Fibroblast of peridontal ligament (primary cell): ENCODE results near the gene RLN3.

Experiments
- DNase-seq: peaks from one replicate; pipeline ENCODE4 v3.0.0-alpha.2; 2010; ENCODE audit errors: extremely low read depth

RLN3 gene, protein sequence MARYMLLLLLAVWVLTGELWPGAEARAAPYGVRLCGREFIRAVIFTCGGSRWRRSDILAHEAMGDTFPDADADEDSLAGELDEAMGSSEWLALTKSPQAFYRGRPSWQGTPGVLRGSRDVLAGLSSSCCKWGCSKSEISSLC

GRCh38 chr19:14027856-14028450, at the start of gene RLN3:
TSS of gene RLN3 (plus strand) at chr19:14028148. CDS start at chr19:14028205, 57 bp downstream.
- DNase-seq = no peak

- DNase-seq = no peak
Measured at GRCh38 chr19:13978351-13979243, 49.4 kb upstream of the RLN3 start.

GRCh38 chr19:13979244-13979615, 48.7 kb upstream of the RLN3 start:
- DNase-seq = no peak

DNA sequence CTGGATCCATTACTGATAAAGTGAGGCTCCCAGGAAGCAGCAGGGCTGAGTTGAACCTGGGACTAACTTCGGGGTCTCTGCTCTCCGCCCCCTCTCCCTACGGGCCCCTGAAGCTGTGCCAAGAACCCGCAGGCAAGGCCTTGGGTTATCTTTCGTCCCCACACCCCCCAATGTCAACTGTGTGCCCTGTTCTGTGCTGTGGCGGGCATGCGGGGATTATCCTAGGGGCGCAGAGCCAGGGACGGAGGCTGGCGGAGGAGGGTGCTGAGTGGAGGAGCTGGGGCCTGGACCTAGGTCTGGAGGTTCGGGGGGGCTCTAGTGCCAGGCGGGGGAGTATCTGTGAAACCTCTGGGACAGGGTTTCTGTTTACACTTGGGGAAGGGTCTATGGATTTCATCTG, 48.3 kb upstream of the RLN3 start:
- DNase-seq = no peak

GRCh38 chr19:13980340-13980739, 47.6 kb upstream of the RLN3 start:
- DNase-seq = no peak

GRCh38 chr19:13981021-13981420, 46.9 kb upstream of the RLN3 start:
- DNase-seq = no peak

GRCh38 chr19:13981467-13981866, 46.5 kb upstream of the RLN3 start:
- DNase-seq = no peak

- no peak for DNase-seq
Measured at GRCh38 chr19:13981988-13982501, 45.9 kb upstream of the RLN3 start.

DNA sequence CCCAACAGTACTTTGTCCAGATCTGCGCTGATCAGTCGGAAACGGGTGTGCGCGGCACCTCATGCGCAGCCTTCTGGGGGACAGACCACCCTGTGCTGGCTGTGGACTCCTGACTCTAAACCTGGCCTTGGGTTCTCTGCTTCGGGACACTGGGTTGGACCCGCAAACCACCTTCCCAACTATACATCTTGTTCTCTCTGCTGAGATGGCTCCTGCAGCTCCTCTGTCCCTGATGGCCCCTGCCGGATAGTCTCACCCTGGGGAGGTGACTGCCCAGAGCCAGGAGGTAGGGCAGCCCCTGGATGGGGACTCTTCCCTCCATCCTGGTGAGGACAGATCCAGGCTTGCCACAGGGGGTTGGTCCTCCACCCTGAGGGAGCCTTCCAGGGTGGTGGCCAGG, 45.2 kb upstream of the RLN3 start:
- DNase-seq = no peak

DNA sequence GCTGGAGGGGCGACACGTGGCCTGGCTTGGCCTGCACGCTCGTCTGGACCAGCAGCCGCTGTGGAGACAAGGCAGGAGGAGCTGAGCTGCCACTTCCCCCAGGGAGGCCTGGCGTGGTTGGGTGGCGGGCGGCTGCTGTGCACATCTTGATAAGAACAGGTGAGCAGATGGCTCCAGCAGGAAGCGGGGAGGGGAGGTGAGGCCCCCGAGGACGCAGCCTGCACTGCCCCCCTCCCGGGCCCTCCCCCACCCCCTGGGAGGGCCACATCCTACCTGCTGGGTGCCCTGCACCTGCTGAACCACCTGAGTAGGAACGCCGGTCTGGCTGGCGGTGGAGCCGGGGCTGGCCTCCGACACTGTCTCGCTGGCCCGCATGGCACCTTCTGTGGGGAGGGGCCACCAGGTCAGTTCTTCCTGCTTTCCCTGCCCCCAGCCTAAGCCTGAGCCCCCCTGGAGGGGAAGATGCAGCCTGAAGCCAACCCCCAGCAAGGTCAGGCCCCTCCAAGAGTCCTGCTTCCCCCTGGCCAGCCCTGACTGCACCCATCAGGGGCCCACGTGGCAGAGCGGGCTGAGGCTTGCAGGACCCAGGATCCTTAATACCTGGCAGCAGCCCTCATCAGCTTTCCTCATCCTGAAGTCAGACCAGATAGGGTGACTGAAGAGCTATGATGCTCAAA, 44.6 kb upstream of the RLN3 start:
- DNase-seq = no peak

GRCh38 chr19:13984186-13984585, 43.8 kb upstream of the RLN3 start:
- no peak for DNase-seq

DNA sequence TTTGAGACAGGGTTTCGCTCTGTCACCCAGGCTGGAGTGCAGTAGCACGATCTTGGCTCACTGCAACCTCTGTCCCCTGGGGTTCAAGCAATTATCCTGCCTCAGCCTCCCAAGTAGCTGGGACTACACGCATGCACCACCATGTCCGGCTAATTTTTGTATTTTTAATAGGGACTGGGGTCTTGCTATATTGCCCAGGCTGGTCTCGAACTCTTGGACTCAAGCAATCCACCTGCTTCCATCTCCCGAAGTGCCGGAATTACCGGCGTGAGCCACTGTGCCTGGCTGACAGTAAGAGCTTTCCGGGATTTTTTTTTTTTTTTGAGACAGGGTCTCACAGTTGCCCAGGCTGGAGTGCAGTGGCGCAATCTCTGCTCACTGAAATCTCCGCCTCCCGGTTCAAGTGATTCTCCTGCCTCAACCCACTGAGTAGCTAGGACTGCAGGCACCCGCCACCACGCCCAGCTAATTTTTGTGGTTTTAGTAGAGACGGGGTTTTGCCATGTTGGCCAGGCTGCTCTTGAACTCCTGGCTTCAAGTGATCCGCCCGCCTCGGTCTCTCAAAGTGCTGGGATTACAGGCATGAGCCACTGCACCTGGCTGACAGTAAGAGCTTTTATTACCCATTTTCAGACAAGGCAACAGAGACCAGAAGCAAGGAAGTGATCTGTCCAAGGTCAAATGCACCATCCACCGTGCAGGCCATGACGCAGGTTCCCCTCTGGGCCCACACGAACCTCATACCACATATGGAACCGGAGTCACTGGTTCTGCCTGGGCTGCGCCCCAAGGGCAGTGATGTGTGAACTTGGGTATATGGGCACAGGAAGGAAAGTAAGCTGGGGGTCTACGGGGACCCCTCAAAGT, 42.8 kb upstream of the RLN3 start:
- DNase-seq = no peak

GRCh38 chr19:13985771-13986347, 42.1 kb upstream of the RLN3 start:
- DNase-seq = no peak

GRCh38 chr19:13986348-13986904, 41.5 kb upstream of the RLN3 start:
- DNase-seq = peak; percentile 33

DNA sequence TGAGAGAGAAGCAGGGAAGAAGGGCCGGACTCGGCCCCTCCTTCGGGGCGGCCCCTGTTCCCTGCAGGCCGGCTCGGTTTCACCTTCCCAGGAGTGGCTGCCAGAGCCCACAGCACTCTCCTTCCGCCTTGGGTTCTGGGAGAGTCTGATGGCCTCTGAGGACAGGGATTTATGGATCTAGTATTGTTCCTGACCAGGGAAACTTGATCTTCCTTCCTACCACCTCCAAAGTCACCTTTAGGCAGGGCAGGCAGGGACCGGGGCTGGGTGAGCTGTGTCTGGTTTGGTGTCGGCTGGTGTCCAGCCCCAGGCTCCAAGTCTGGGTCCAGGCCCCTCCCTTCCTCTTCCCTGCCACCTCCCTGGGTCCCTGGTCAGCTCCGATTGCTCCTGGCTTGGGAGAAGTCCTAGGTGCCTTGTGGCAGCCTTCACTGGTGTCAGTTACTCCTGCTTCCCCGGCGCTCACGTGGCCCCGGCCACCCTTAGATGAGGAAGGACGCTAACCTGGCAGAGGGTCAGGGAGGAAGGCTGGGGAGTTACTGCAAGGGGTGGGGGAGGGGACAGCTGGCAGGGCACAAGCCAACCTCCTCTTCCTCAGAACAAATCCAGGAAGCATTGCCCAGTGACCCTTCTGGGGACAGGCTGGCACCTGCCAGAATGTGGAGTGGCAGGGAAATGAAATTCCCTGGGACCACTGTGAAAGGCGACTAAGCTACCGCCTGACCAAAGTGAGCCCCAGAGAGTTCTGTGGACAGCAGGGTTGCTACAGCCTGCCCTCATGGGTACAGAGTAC, 40.7 kb upstream of the RLN3 start:
- no peak for DNase-seq

DNA sequence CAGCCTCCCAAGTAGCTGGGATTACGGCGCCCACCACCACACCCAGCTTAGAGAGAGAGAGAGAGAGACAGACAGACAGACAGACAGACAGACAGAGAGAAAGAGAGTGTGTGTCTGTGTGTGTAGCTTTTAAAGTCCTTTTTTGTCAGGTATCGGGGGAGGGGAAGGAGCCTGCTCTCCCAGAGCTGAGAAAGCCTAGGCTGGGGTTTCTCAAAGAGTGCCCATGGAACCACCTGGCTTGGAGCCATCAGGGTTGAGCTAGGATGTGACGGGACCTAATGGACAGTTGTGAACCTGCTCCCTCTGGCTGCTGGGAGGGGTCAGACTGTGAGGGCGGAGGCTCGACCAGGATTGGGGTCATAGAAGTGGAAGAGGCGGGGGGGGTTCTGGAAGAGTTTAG, 38.5 kb upstream of the RLN3 start:
- no peak for DNase-seq

DNA sequence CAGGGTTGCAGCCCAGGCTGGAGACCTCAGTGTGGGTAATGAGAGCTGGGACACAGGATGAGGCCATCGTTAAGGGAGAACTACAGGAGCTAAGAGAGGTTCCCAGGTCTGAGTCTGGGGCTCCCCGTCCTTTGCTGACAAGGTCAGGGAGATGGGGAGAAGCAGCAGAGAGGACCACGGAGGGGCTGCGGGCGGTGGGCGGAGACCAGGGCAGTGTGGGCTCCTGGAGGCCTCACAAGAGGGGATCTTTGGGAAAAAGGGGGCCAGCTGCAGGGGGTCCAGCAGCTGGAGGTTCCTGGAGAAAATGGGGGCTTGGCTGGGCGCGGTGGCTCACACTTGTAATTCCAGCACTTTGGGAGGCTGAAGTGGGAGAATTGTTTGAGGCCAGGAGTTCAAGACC, 37.9 kb upstream of the RLN3 start:
- no peak for DNase-seq

DNA sequence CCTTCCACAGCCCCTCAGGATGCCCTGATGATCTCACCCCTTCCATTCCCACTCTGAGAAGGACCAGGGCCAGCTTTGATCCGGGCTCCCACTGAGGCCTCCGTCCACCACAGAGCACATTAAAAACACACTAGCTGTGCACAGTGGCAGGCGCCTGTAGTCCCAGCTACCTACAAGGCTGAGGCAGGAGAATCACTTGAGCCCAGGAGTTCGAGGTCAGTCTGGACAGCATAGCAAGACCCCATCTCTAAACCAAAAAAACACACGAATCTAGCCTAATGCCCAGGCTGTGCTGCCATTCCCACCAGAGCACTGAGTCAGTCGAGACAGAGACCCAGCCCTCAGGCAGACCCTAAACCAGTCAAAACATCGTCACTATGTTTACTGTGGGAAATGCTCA, 35.9 kb upstream of the RLN3 start:
- DNase-seq = no peak

GRCh38 chr19:13993590-13994300, 34.2 kb upstream of the RLN3 start:
- DNase-seq = peak; percentile 18
